Tibial artery (tissue), 4 donors: ENCODE measurements around the gene FBXO44.
"Not testable (repeated sequence)": the region's sequence is repeated elsewhere in the genome, so short reads cannot be mapped to it uniquely, and the experiment has no call there.

Experiments
- DNase-seq, 2 donors: peaks; one replicate each; pipeline ENCODE4 v3.0.0-alpha.2; 2019
- H3K27ac ChIP-seq, 2 donors: fragments of 200-600 bp; sonication (generic) in 1 of 2; 1 replicate in 1 of 2; 2 replicates in 1 of 2; pipeline ENCODE4 v1.5.1; 2018 to 2019; ENCODE audit warnings: mild to moderate bottlenecking in 1 of 2
- H3K27me3 ChIP-seq, 2 donors: fragments of 200-600 bp; sonication (generic) in 1 of 2; one replicate each; pipeline versions ENCODE4 v1.5.1 to v1.6.0; 2016 to 2019
- H3K36me3 ChIP-seq, 3 donors: fragments of 200-600 bp; sonication (generic) in 2 of 3; one replicate each; pipeline ENCODE4 v1.5.1; 2016 to 2019; ENCODE audit warnings: mild to moderate bottlenecking in 2 of 3
- H3K4me1 ChIP-seq, 4 donors: fragments of 200-600 bp; sonication (generic) in 2 of 4; 1 replicate in 3 of 4; 2 replicates in 1 of 4; pipeline ENCODE4 v1.5.1; 2016 to 2019
- H3K4me3 ChIP-seq, 2 donors: fragments of 200-600 bp; sonication (generic) in 1 of 2; 1 replicate in 1 of 2; 2 replicates in 1 of 2; pipeline ENCODE4 v1.5.1; 2018 to 2019; ENCODE audit warnings: mild to moderate bottlenecking in 2 of 2
- H3K9me3 ChIP-seq, 3 donors: fragments of 200-600 bp; sonication (generic) in 1 of 3; one replicate each; pipeline ENCODE4 v1.5.1; 2016 to 2019
- CTCF ChIP-seq, 2 experiments: fragments of 200-600 bp in 1 of 2; fragments of 450-650 bp in 1 of 2; IDR thresholded peaks; one replicate each; pipeline ENCODE4 v1.5.1; 2017 to 2019; ENCODE audit warnings: antibody characterized with exemption in 2 of 2, mild to moderate bottlenecking in 1 of 2, moderate library complexity in 1 of 2
- intact Hi-C: fragments of 100-400 bp; cut with DNase I; formaldehyde crosslinking; loops from one replicate; pipeline ENCODE4 v1.15.0; 2023; ENCODE audit warnings: low total_unique reads

FBXO44 gene

GRCh38 chr1:11640944-11641343 lies 13.7 kb upstream of the FBXO44 start:
- no peak overlapping the region for H3K4me3 ChIP-seq
- DNase-seq = no peak
- H3K27me3 ChIP-seq = peaks cover 0 to 57% of the 10 kb centered on the region in 2 donors
- peaks cover 0 to 3% (median 0%) of the 10 kb centered on the region in 4 donors for H3K4me1 ChIP-seq
- no peak overlapping the region for H3K27ac ChIP-seq
- no peaks in the 10 kb centered on the region for H3K36me3 ChIP-seq
- TF ChIP-seq CTCF (IDR thresholded peaks at IDR 0.05) = no peak
- H3K9me3 ChIP-seq = no peaks in the 10 kb centered on the region
- intact Hi-C loops = loop anchor here (5.0 kb wide), 1 partner anchor 399 kb away; no protein-coding TSS in a partner anchor

GRCh38 chr1:11641776-11642305 lies 12.8 kb upstream of the FBXO44 start:
- Histone ChIP-seq H3K4me1 (peaks cover 0 to 3% (median 0%) of the 10 kb centered on the region in 4 donors), H3K27ac (no peak overlapping the region), H3K9me3 (no peaks in the 10 kb centered on the region), H3K36me3 (no peaks in the 10 kb centered on the region), H3K27me3 (peaks cover 0 to 57% of the 10 kb centered on the region in 2 donors), H3K4me3 (no peak overlapping the region)
- no peak for TF ChIP-seq CTCF (IDR thresholded peaks at IDR 0.05)
- intact Hi-C loops = loop anchor here (5.0 kb wide), 1 partner anchor 400 kb away; no protein-coding TSS in a partner anchor
- no peak for DNase-seq

- not testable (repeated sequence) for H3K4me3 ChIP-seq, H3K9me3 ChIP-seq, H3K36me3 ChIP-seq, H3K27ac ChIP-seq, H3K4me1 ChIP-seq
- peak; percentile 76 to 78 for DNase-seq
- peaks cover 0 to 56% of the 10 kb centered on the region in 2 donors for H3K27me3 ChIP-seq
- TF ChIP-seq CTCF (IDR thresholded peaks at IDR 0.05) = peak; percentile 94 to 95
- intact Hi-C loops = loop anchor here (5.0 kb wide), 1 partner anchor 400 kb away; no protein-coding TSS in a partner anchor
Measured at GRCh38 chr1:11642418-11643017, 12.2 kb upstream of the FBXO44 start.

GRCh38 chr1:11643782-11644181 lies 10.9 kb upstream of the FBXO44 start:
- H3K36me3 ChIP-seq = no peaks in the 10 kb centered on the region
- no peak overlapping the region for H3K27ac ChIP-seq
- H3K4me3 ChIP-seq = no peak overlapping the region
- DNase-seq = no peak
- H3K9me3 ChIP-seq = no peaks in the 10 kb centered on the region
- H3K27me3 ChIP-seq = peaks cover 0 to 58% of the 10 kb centered on the region in 2 donors
- TF ChIP-seq CTCF (IDR thresholded peaks at IDR 0.05) = no peak
- intact Hi-C loops = loop anchor here (5.0 kb wide), 1 partner anchor 401 kb away; no protein-coding TSS in a partner anchor
- H3K4me1 ChIP-seq = peaks cover 0 to 14% (median 7%) of the 10 kb centered on the region in 4 donors

GRCh38 chr1:11645270-11645669 lies 9.4 kb upstream of the FBXO44 start:
- no peak overlapping the region for H3K4me3 ChIP-seq
- H3K9me3 ChIP-seq = no peaks in the 10 kb centered on the region
- intact Hi-C loops = loop anchor here (5.0 kb wide), 1 partner anchor 603 kb away; no protein-coding TSS in a partner anchor
- no peak overlapping the region for H3K27ac ChIP-seq
- TF ChIP-seq CTCF (IDR thresholded peaks at IDR 0.05) = no peak
- peaks cover 0 to 29% (median 17%) of the 10 kb centered on the region in 4 donors for H3K4me1 ChIP-seq
- no peaks in the 10 kb centered on the region for H3K36me3 ChIP-seq
- peaks cover 0 to 62% of the 10 kb centered on the region in 2 donors for H3K27me3 ChIP-seq
- DNase-seq = no peak
